ENCODE data around the gene PPP1R37. TPM values are rescaled to one million over a fixed set of nuclear protein-coding genes. Genes with fewer than 3 reads are reported as not detected.

Gene PPP1R37
- total RNA-seq, 1 donor: 31.1 TPM

DNA sequence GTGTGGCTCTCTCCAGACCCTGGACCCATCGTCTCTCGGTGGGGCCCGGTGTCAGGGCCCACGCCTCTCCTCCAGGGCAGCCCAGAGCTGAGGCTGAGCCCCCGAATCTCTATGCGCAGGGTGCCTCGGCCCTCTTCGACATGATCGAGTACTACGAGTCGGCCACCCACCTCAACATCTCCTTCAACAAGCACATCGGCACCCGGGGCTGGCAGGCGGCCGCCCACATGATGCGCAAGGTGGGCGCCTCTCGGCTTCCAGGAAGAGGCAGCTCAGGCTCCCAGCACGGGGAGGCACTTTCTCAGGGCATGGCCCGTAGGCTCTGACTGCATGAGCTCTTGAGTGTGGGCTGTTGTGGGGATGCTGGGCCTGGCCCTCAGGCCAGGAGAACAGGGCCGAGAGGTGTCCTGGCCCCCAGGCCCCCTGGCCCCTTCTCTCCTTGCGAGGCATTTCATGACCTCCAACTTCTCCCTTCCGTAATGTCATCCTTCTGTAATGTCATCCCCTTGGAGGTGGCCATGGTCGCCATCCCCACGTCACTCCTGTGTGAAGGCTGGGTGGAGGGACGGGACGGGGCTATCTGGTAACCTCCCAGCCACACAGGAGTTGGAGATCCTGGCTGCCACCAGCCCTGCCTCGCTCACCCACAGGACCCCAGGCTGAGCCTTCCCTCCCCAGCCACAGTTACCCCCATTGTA, 48.4 kb downstream of the PPP1R37 start:
- TF ChIP-seq, protein P1, sequence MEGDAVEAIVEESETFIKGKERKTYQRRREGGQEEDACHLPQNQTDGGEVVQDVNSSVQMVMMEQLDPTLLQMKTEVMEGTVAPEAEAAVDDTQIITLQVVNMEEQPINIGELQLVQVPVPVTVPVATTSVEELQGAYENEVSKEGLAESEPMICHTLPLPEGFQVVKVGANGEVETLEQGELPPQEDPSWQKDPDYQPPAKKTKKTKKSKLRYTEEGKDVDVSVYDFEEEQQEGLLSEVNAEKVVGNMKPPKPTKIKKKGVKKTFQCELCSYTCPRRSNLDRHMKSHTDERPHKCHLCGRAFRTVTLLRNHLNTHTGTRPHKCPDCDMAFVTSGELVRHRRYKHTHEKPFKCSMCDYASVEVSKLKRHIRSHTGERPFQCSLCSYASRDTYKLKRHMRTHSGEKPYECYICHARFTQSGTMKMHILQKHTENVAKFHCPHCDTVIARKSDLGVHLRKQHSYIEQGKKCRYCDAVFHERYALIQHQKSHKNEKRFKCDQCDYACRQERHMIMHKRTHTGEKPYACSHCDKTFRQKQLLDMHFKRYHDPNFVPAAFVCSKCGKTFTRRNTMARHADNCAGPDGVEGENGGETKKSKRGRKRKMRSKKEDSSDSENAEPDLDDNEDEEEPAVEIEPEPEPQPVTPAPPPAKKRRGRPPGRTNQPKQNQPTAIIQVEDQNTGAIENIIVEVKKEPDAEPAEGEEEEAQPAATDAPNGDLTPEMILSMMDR (IDR thresholded peaks at IDR 0.05; ENCODE audit: insufficient read depth, low read depth, low read length): no peak
- no peak overlapping the region for H3K4me3 ChIP-seq (ENCODE audit: low read depth, low read length)
- no peak for DNase-seq (ENCODE audit: low read depth)

DNA sequence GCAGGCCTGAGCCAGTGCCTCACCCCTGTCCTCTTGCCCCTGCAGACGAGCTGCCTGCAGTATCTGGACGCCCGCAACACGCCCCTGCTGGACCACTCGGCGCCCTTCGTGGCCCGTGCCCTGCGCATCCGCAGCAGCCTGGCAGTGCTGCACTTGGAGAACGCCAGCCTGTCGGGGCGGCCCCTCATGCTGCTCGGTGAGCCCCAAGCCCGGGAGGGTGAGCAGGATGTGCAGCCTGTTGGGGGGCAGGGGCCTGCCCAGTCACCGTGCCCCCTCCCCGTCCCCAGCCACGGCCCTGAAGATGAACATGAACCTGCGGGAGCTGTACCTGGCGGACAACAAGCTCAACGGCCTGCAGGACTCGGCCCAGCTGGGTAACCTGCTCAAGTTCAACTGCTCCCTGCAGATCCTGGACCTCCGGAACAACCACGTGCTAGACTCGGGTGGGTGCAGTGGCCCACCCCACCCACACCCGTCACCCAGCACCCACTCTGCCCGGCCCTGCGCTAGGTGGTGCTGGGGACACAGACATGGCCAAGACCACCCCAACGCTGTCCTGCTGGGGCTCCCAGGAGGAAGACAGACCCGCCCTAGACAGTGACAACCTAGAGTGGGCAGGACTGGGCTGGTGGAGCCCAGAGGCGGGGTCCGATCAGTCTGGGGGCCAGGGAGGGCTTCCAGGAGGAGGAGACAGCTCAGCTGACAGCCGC, 49.2 kb downstream of the PPP1R37 start:
- TF ChIP-seq, protein P1 (IDR thresholded peaks at IDR 0.05; ENCODE audit: insufficient read depth, low read depth, low read length): no peak
- no peak overlapping the region for H3K4me3 ChIP-seq (ENCODE audit: low read depth, low read length)
- DNase-seq (ENCODE audit: low read depth): no peak

DNA sequence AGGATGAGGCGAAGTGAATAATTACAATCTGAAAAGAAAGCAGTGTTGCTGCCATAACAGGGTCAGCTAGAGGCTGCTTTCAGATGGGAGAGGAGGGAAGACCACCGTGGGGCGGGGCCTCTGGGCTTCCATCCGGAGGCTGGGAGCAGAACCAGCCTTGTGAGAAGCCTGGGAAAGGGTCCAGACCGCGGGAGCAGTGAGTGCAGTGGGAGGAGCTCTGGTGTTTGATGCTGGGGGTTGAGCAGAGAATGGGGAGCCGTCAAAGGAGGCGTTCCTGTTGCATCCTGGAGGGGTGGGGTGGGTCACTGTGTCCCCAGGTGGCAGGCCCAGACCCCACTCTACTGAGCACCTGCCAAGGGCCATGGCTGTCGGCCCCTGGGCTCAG, 49.7 kb downstream of the PPP1R37 start:
- DNase-seq (ENCODE audit: low read depth): no peak
- TF ChIP-seq, protein P1 (IDR thresholded peaks at IDR 0.05; ENCODE audit: insufficient read depth, low read depth, low read length): no peak
- H3K4me3 ChIP-seq (ENCODE audit: low read depth, low read length): no peak overlapping the region

DNA sequence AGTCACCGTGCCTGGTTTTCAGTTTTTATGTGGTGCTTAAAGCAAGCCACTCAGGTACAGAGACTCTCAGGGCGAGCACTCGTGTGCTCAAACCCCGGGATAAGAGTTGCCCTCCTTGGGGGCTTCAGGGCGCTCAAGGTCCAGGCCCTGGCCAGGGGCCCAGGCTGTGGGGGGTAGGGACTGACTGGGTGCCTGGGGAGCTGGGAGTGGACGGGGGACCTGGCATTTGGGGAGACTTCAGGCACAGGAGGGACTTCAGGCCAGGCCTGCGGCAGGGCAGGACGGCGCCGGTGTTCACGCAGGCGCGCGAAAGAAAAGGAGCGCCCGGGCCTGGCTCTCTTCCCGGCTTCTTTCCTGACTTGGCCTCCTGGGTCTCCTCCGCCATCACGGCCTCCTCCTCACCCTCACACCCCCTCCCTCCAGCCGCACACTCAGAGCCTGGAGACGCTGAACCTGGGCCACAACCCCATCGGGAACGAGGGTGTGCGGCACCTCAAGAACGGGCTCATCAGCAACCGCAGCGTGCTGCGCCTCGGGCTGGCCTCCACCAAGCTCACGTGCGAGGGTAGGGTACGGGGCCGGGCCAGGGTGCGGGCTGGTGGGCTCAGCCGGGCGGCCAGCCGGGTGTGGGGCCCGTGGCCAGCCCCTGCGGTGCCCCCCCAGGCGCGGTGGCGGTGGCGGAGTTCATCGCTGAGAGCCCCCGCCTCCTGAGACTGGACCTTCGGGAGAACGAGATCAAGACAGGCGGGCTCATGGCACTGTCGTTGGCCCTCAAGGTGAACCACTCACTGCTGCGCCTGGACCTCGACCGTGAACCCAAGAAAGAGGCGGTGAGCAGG, 51.7 kb downstream of the PPP1R37 start:
- TF ChIP-seq, protein P1 (IDR thresholded peaks at IDR 0.05; ENCODE audit: insufficient read depth, low read depth, low read length): no peak
- no peak for DNase-seq (ENCODE audit: low read depth)
- H3K4me3 ChIP-seq (ENCODE audit: low read depth, low read length): no peak overlapping the region

DNA sequence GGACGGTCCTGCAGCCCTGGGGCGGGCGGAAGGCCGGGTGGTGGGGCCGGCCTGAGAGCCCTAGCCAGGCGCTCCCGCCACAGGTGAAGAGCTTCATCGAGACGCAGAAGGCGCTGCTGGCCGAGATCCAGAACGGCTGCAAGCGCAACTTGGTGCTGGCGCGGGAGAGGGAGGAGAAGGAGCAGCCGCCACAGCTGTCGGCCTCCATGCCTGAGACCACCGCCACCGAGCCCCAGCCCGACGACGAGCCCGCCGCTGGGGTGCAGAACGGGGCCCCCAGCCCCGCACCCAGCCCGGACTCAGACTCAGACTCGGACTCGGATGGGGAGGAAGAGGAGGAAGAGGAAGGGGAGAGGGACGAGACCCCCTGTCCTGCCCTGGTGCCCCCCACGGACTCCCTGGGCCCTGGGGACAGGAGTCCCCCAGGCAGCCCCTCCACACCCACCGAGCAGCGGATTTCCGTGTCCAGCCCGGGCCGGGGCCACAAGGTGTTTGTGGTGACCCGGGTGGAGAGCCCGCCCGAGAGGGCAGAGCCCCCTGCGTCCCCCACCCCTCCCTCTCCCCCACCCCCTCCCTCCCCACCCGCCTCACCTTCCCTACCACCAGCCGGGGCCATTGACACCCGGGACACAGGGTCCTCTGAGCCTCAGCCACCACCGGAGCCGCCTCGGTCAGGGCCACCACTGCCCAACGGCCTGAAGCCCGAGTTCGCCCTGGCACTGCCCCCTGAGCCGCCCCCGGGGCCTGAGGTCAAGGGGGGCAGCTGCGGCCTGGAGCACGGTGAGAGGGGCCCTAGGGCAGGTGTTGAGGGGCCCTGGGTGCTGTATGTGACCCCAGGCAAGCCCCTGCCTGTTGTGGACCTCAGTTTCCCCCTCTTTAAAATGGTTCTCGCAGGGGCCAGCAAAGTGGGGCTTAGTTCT, 52.6 kb downstream of the PPP1R37 start:
- TF ChIP-seq, protein P1 (IDR thresholded peaks at IDR 0.05; ENCODE audit: insufficient read depth, low read depth, low read length): no peak
- DNase-seq (ENCODE audit: low read depth): no peak
- no peak overlapping the region for H3K4me3 ChIP-seq (ENCODE audit: low read depth, low read length)

DNA sequence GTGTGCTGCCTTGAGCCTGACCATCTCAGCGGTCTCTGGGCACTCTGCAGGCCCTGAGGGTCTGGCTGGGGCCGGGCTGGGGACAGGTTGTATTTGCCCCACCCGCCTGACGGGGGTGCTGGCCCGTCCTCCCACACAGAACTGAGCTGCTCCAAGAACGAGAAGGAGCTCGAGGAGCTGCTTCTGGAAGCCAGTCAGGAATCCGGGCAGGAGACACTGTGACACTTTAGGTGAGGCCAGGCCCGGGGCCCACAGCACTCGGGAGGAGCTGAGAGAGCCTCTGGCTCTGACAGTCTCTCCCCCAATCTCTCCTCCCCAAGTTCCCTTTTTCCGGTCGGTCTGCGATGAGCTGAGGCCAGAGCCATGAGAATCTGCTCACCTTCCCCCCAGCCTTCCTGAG, 53.3 kb downstream of the PPP1R37 start:
- TF ChIP-seq, protein P1 (IDR thresholded peaks at IDR 0.05; ENCODE audit: insufficient read depth, low read depth, low read length): no peak
- H3K4me3 ChIP-seq (ENCODE audit: low read depth, low read length): no peak overlapping the region
- no peak for DNase-seq (ENCODE audit: low read depth)

All from fibroblast of villous mesenchyme (primary cell).